ENCODE measurements around the gene CDC42EP2. TPM values are rescaled to one million over a fixed set of nuclear protein-coding genes. Genes with fewer than 3 reads are reported as not detected.

Gene CDC42EP2
- total RNA-seq, 5 donors from 2014 or later (not counting 1 experiment from before 2014, with no cell fraction given), result 0.69 to 2.4 (median 0.79) TPM

DNA sequence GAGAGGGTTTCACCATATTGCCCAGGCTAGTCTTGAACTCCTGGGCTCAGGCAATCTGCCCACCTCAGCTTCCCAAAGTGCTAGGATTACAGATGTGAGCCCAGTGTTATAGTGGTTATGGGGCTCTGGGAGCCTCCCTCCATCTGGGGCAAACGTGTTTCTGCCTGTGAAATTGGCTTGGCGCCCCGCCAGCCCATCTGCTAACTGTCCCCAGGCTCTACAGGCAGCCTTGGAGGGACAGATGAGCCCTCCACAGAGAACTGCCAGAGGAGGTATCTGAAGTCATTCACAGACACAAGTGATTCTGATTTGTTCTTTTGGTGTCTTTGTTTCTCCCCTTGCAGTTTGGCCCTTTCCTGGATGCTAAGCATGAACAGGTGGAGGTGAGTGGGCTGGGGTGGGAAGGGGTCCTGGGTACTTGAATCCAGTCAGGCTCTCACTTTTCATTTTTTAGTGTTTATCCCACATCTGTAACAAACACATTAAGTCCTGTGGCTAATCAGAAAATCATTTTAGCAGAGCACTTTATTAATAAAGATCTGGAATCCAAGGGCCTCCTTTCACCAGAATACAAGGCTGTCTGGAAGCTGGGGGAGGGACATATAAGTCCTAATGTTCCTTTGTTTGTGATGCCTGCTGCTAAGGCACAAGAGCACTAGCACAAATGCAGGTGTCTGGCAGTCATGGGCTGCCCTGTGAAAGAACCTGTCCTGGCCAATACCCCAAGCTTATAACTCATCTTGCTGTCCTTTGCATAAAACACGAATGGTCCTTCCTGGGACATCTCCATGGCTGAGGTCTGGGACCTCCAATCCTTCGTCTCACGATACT, 25.7 kb upstream of the CDC42EP2 start:
- Mint-ChIP-seq H3K27ac (no peak overlapping the region), H3K4me1 (peaks cover 0 to 5% (median 0%) of the 10 kb centered on the region in 3 donors), H3K4me3 (no peak overlapping the region), H3K36me3 (peaks cover 45% of the 10 kb centered on the region), H3K27me3 (no peaks in the 10 kb centered on the region), H3K9me3 (no peaks in the 10 kb centered on the region)
- no peaks in the 10 kb centered on the region for H3K9me3 ChIP-seq
- H3K4me1 ChIP-seq (ENCODE audit: control insufficient read depth in 1 of 2, extremely low read depth in 1 of 2, insufficient read depth in 2 of 2, low read length in 2 of 2), result no peaks in the 10 kb centered on the region
- peaks cover 0 to 65% of the 10 kb centered on the region in 2 donors for H3K36me3 ChIP-seq (ENCODE audit: control insufficient read depth in 2 of 2, extremely low read depth in 1 of 2, insufficient read depth in 1 of 2, low read length in 1 of 2)
- ChIA-PET CTCF (interaction anchor here in 1 of 2 donors (0.9 kb wide), 1 partner anchor 18 kb away, joined by 3 read pairs; no protein-coding TSS in a partner anchor), POLR2A (no interaction called here)
- DNase-seq (no peak), ATAC-seq (replicated peaks in 1 of 4) (no peak)
- H3K27ac ChIP-seq (ENCODE audit: low read length), result no peak overlapping the region
- H3K27me3 ChIP-seq (replicated peaks in 1 of 2; ENCODE audit: control insufficient read depth in 2 of 2, extremely low read depth in 1 of 2, insufficient read depth in 2 of 2, low read length in 1 of 2), result no peaks in the 10 kb centered on the region
- H3K4me3 ChIP-seq (ENCODE audit: control insufficient read depth in 1 of 2, extremely low read depth in 1 of 2, low read length in 1 of 2), result no peak overlapping the region
- WGBS (ENCODE audit: insufficient coverage), result 88% methylated on average over 6 of the region's 6 CpGs

GRCh38 chr11:65290448-65291165, 24.1 kb upstream of the CDC42EP2 start:
- 93% methylated on average over 5 of the region's 8 CpGs for WGBS (ENCODE audit: insufficient coverage)
- POLR2A ChIA-PET, result interaction anchor here (0.6 kb wide), 2 partner anchors 29 to 182 kb away, joined by 3 read pairs; no protein-coding TSS in a partner anchor
- no peak for ATAC-seq (replicated peaks in 1 of 4)

GRCh38 chr11:65291613-65292012, 23.1 kb upstream of the CDC42EP2 start:
- H3K27ac Mint-ChIP-seq, result no peak overlapping the region
- POLR2A ChIA-PET, result no interaction called here

More at GRCh38 chr11:65290448-65291165, 24.1 kb upstream of the CDC42EP2 start:
- no peak overlapping the region for H3K4me3 Mint-ChIP-seq
- DNase-seq, result peak in 1 of 35 experiments; percentile 33
- Histone ChIP-seq H3K9me3 (no peaks in the 10 kb centered on the region), H3K27me3 (replicated peaks in 1 of 2; ENCODE audit: control insufficient read depth in 2 of 2, extremely low read depth in 1 of 2, insufficient read depth in 2 of 2, low read length in 1 of 2) (no peaks in the 10 kb centered on the region), H3K4me3 (ENCODE audit: control insufficient read depth in 1 of 2, extremely low read depth in 1 of 2, low read length in 1 of 2) (no peak overlapping the region), H3K4me1 (ENCODE audit: control insufficient read depth in 1 of 2, extremely low read depth in 1 of 2, insufficient read depth in 2 of 2, low read length in 2 of 2) (no peaks in the 10 kb centered on the region), H3K36me3 (ENCODE audit: control insufficient read depth in 2 of 2, extremely low read depth in 1 of 2, insufficient read depth in 1 of 2, low read length in 1 of 2) (peaks cover 4 to 74% of the 10 kb centered on the region in 2 donors), H3K27ac (ENCODE audit: low read length) (no peak overlapping the region)
- peaks cover 0 to 5% (median 0%) of the 10 kb centered on the region in 3 donors for H3K4me1 Mint-ChIP-seq
- CTCF ChIA-PET, result no interaction called here
- no peaks in the 10 kb centered on the region for H3K27me3 Mint-ChIP-seq
- no peaks in the 10 kb centered on the region for H3K9me3 Mint-ChIP-seq
- H3K27ac Mint-ChIP-seq, result peak overlapping the region in 1 of 2 donors; percentile 71
- H3K36me3 Mint-ChIP-seq, result peaks cover 59% of the 10 kb centered on the region

DNA sequence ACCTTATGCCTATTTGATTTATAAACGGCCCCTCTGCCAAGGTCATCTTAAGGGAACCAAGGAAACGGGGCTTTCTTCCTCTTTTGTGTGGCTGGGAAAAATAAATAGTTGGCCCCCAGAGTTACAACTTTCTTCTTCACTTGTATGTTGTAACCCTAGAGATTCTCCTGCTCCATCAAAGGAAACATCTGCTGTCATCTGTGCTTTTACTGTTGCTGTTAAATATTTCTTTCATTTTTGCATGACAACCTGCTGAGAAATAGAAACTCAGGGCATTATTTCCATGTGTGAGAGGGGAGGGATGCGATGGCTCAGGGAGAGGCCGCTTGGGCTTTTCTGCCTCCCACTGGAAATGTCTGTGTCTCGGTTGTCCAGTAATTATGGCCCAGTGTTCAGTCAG, 21.8 kb upstream of the CDC42EP2 start:
- peaks cover 0 to 5% (median 0%) of the 10 kb centered on the region in 3 donors for H3K4me1 Mint-ChIP-seq
- Histone ChIP-seq H3K36me3 (ENCODE audit: control insufficient read depth in 2 of 2, extremely low read depth in 1 of 2, insufficient read depth in 1 of 2, low read length in 1 of 2) (peaks cover 8 to 72% of the 10 kb centered on the region in 2 donors), H3K4me1 (ENCODE audit: control insufficient read depth in 1 of 2, extremely low read depth in 1 of 2, insufficient read depth in 2 of 2, low read length in 2 of 2) (no peaks in the 10 kb centered on the region), H3K9me3 (no peaks in the 10 kb centered on the region), H3K27ac (ENCODE audit: low read length) (no peak overlapping the region), H3K4me3 (ENCODE audit: control insufficient read depth in 1 of 2, extremely low read depth in 1 of 2, low read length in 1 of 2) (no peak overlapping the region), H3K27me3 (replicated peaks in 1 of 2; ENCODE audit: control insufficient read depth in 2 of 2, extremely low read depth in 1 of 2, insufficient read depth in 2 of 2, low read length in 1 of 2) (no peaks in the 10 kb centered on the region)
- no peak overlapping the region for H3K27ac Mint-ChIP-seq
- POLR2A ChIA-PET, result no interaction called here
- no peak for ATAC-seq (replicated peaks in 1 of 4)
- H3K36me3 Mint-ChIP-seq, result peaks cover 56% of the 10 kb centered on the region
- no peaks in the 10 kb centered on the region for H3K27me3 Mint-ChIP-seq
- no peak overlapping the region for H3K4me3 Mint-ChIP-seq
- no peak for DNase-seq
- no peaks in the 10 kb centered on the region for H3K9me3 Mint-ChIP-seq
- CTCF ChIA-PET, result no interaction called here
- 100% methylated on average over 1 of the region's 5 CpGs for WGBS (ENCODE audit: insufficient coverage)

More at GRCh38 chr11:65291613-65292012, 23.1 kb upstream of the CDC42EP2 start:
- H3K4me1 ChIP-seq (ENCODE audit: control insufficient read depth in 1 of 2, extremely low read depth in 1 of 2, insufficient read depth in 2 of 2, low read length in 2 of 2), result no peaks in the 10 kb centered on the region
- H3K36me3 ChIP-seq (ENCODE audit: control insufficient read depth in 2 of 2, extremely low read depth in 1 of 2, insufficient read depth in 1 of 2, low read length in 1 of 2), result peaks cover 8 to 76% of the 10 kb centered on the region in 2 donors
- peaks cover 0 to 5% (median 0%) of the 10 kb centered on the region in 3 donors for H3K4me1 Mint-ChIP-seq
- WGBS (ENCODE audit: insufficient coverage), result 81% methylated on average over 2 of the region's 5 CpGs
- H3K4me3 Mint-ChIP-seq, result no peak overlapping the region
- H3K4me3 ChIP-seq (ENCODE audit: control insufficient read depth in 1 of 2, extremely low read depth in 1 of 2, low read length in 1 of 2), result no peak overlapping the region
- CTCF ChIA-PET, result no interaction called here
- H3K27me3 ChIP-seq (replicated peaks in 1 of 2; ENCODE audit: control insufficient read depth in 2 of 2, extremely low read depth in 1 of 2, insufficient read depth in 2 of 2, low read length in 1 of 2), result no peaks in the 10 kb centered on the region
- H3K9me3 ChIP-seq, result no peaks in the 10 kb centered on the region
- ATAC-seq (replicated peaks in 1 of 4), result no peak
- no peak overlapping the region for H3K27ac ChIP-seq (ENCODE audit: low read length)
- H3K36me3 Mint-ChIP-seq, result peaks cover 63% of the 10 kb centered on the region
- no peaks in the 10 kb centered on the region for H3K9me3 Mint-ChIP-seq
- no peak for DNase-seq
- H3K27me3 Mint-ChIP-seq, result no peaks in the 10 kb centered on the region

- WGBS (ENCODE audit: insufficient coverage), result 91% methylated on average over 7 of the region's 10 CpGs
- Histone ChIP-seq H3K27ac (ENCODE audit: low read length) (no peak overlapping the region), H3K9me3 (no peaks in the 10 kb centered on the region), H3K36me3 (ENCODE audit: control insufficient read depth in 2 of 2, extremely low read depth in 1 of 2, insufficient read depth in 1 of 2, low read length in 1 of 2) (peaks cover 8 to 75% of the 10 kb centered on the region in 2 donors), H3K4me1 (ENCODE audit: control insufficient read depth in 1 of 2, extremely low read depth in 1 of 2, insufficient read depth in 2 of 2, low read length in 2 of 2) (no peaks in the 10 kb centered on the region), H3K4me3 (ENCODE audit: control insufficient read depth in 1 of 2, extremely low read depth in 1 of 2, low read length in 1 of 2) (no peak overlapping the region), H3K27me3 (replicated peaks in 1 of 2; ENCODE audit: control insufficient read depth in 2 of 2, extremely low read depth in 1 of 2, insufficient read depth in 2 of 2, low read length in 1 of 2) (no peaks in the 10 kb centered on the region)
- ChIA-PET CTCF (no interaction called here), POLR2A (no interaction called here)
- Mint-ChIP-seq H3K27me3 (no peaks in the 10 kb centered on the region), H3K36me3 (peaks cover 56% of the 10 kb centered on the region), H3K4me3 (no peak overlapping the region), H3K4me1 (peaks cover 0 to 5% (median 0%) of the 10 kb centered on the region in 3 donors), H3K27ac (no peak overlapping the region), H3K9me3 (no peaks in the 10 kb centered on the region)
- DNase-seq (no peak), ATAC-seq (replicated peaks in 1 of 4) (no peak)
Measured at GRCh38 chr11:65293909-65294381, 20.7 kb upstream of the CDC42EP2 start.

DNA sequence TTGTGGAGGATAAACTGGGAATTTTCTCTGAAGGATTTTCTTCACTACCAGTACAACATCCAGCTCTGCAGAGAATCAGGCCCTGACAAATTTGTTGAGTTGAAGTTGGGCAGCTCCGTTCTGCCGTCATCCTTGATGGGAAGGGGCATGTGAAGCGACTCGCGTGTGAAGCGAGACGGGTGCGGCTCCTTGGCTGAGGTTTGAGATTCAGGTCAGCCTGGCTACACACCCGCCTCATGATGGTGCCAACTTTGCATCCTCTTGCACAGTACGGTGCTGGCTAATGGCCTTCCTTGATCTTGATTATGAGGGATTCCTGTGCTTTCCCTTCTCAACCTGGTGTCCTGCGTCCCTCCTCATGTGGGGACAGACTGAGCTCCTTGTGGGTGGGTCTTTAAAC, 19.7 kb upstream of the CDC42EP2 start:
- ChIA-PET POLR2A (no interaction called here), CTCF (no interaction called here)
- Histone ChIP-seq H3K9me3 (no peaks in the 10 kb centered on the region), H3K27me3 (replicated peaks in 1 of 2; ENCODE audit: control insufficient read depth in 2 of 2, extremely low read depth in 1 of 2, insufficient read depth in 2 of 2, low read length in 1 of 2) (no peaks in the 10 kb centered on the region), H3K36me3 (ENCODE audit: control insufficient read depth in 2 of 2, extremely low read depth in 1 of 2, insufficient read depth in 1 of 2, low read length in 1 of 2) (peaks cover 8 to 65% of the 10 kb centered on the region in 2 donors), H3K4me1 (ENCODE audit: control insufficient read depth in 1 of 2, extremely low read depth in 1 of 2, insufficient read depth in 2 of 2, low read length in 2 of 2) (no peaks in the 10 kb centered on the region), H3K4me3 (ENCODE audit: control insufficient read depth in 1 of 2, extremely low read depth in 1 of 2, low read length in 1 of 2) (no peak overlapping the region), H3K27ac (ENCODE audit: low read length) (no peak overlapping the region)
- ATAC-seq (replicated peaks in 1 of 4) (no peak), DNase-seq (no peak)
- peaks cover 49% of the 10 kb centered on the region for H3K36me3 Mint-ChIP-seq
- H3K4me1 Mint-ChIP-seq, result peaks cover 0 to 5% (median 0%) of the 10 kb centered on the region in 3 donors
- H3K27me3 Mint-ChIP-seq, result no peaks in the 10 kb centered on the region
- no peak overlapping the region for H3K4me3 Mint-ChIP-seq
- WGBS (ENCODE audit: insufficient coverage), result 100% methylated on average over 6 of the region's 11 CpGs
- H3K9me3 Mint-ChIP-seq, result no peaks in the 10 kb centered on the region
- H3K27ac Mint-ChIP-seq, result no peak overlapping the region
